ENCODE results near the gene FBXW5. TPM values are rescaled to one million over a fixed set of nuclear protein-coding genes. Genes with fewer than 3 reads are reported as not detected.

Gene FBXW5
- total RNA-seq, 4 donors from 2014 or later, result 294 to 820 (median 446) TPM

GRCh38 chr9:136916330-136917184, 28.0 kb downstream of the FBXW5 start:
- Histone ChIP-seq H3K9me3 (no peaks in the 10 kb centered on the region), H3K36me3 (peaks cover 0 to 30% (median 12%) of the 10 kb centered on the region in 4 donors), H3K27me3 (no peaks in the 10 kb centered on the region), H3K4me1 (no peaks in the 10 kb centered on the region), H3K4me3 (no peak overlapping the region), H3K27ac (no peak overlapping the region)
- no peak for DNase-seq
- TF ChIP-seq POLR2A (IDR thresholded peaks at IDR 0.05), result no peak
- no peak for TF ChIP-seq CTCF (IDR thresholded peaks at IDR 0.05)
- no peak for TF ChIP-seq EP300 (IDR thresholded peaks at IDR 0.05; ENCODE audit: low read depth)
- no peak for TF ChIP-seq POLR2AphosphoS5 (IDR thresholded peaks at IDR 0.05)
- WGBS, 2 donors (ENCODE audit: low coverage in 1 of 2), result 90 to 93% methylated on average over 7 to 31 of the region's 32 CpGs
- in situ Hi-C loops (cut with MboI; ENCODE audit: low pct_ligation_motif_present in 1 of 4, low pct_unique_long_range_greater_than_20kb in 1 of 4, low sequenced_read_pairs in 3 of 4) (no loop called here), intact Hi-C loops (cut with DNase I; ENCODE audit: low total_unique reads) (no loop called here)

- Histone ChIP-seq H3K27me3 (no peaks in the 10 kb centered on the region), H3K36me3 (peaks cover 0 to 30% (median 11%) of the 10 kb centered on the region in 4 donors), H3K27ac (no peak overlapping the region), H3K4me1 (no peaks in the 10 kb centered on the region), H3K4me3 (no peak overlapping the region), H3K9me3 (no peaks in the 10 kb centered on the region)
- in situ Hi-C loops (cut with MboI; ENCODE audit: low pct_ligation_motif_present in 1 of 4, low pct_unique_long_range_greater_than_20kb in 1 of 4, low sequenced_read_pairs in 3 of 4) (no loop called here), intact Hi-C loops (cut with DNase I; ENCODE audit: low total_unique reads) (no loop called here)
- no peak for DNase-seq
- no peak for TF ChIP-seq EP300 (IDR thresholded peaks at IDR 0.05; ENCODE audit: low read depth)
- 60 to 86% methylated on average over 3 to 21 of the region's 21 CpGs for WGBS, 2 donors (ENCODE audit: low coverage in 1 of 2)
Measured at GRCh38 chr9:136915632-136916329, 28.8 kb downstream of the FBXW5 start.

GRCh38 chr9:136913701-136914438, 30.7 kb downstream of the FBXW5 start:
- in situ Hi-C loops (cut with MboI; ENCODE audit: low pct_ligation_motif_present in 1 of 4, low pct_unique_long_range_greater_than_20kb in 1 of 4, low sequenced_read_pairs in 3 of 4), result no loop called here
- DNase-seq, result no peak
- Histone ChIP-seq H3K4me3 (no peak overlapping the region), H3K27ac (no peak overlapping the region), H3K36me3 (peaks cover 0 to 29% (median 9%) of the 10 kb centered on the region in 4 donors), H3K9me3 (no peaks in the 10 kb centered on the region), H3K27me3 (no peaks in the 10 kb centered on the region), H3K4me1 (no peaks in the 10 kb centered on the region)
- no peak for TF ChIP-seq CTCF (IDR thresholded peaks at IDR 0.05)
- no peak for TF ChIP-seq POLR2AphosphoS5 (IDR thresholded peaks at IDR 0.05)
- no peak for TF ChIP-seq EP300 (IDR thresholded peaks at IDR 0.05; ENCODE audit: low read depth)
- no peak for TF ChIP-seq POLR2A (IDR thresholded peaks at IDR 0.05)
- intact Hi-C loops (cut with DNase I; ENCODE audit: low total_unique reads), result no loop called here
- WGBS, 2 donors (ENCODE audit: low coverage in 1 of 2), result 95% methylated on average over 17 of the region's 17 CpGs; no CpG with 5 or more reads in 1 of the 2 donors

GRCh38 chr9:136910901-136911245, 33.7 kb downstream of the FBXW5 start:
- DNase-seq, result no peak
- Histone ChIP-seq H3K36me3 (peaks cover 0 to 19% (median 7%) of the 10 kb centered on the region in 4 donors), H3K4me3 (no peak overlapping the region), H3K27me3 (no peaks in the 10 kb centered on the region), H3K4me1 (no peaks in the 10 kb centered on the region), H3K27ac (no peak overlapping the region), H3K9me3 (no peaks in the 10 kb centered on the region)
- WGBS, 2 donors (ENCODE audit: low coverage in 1 of 2), result 83 to 91% methylated on average over 2 to 12 of the region's 12 CpGs
- in situ Hi-C loops (cut with MboI; ENCODE audit: low pct_ligation_motif_present in 1 of 4, low pct_unique_long_range_greater_than_20kb in 1 of 4, low sequenced_read_pairs in 3 of 4) (no loop called here), intact Hi-C loops (cut with DNase I; ENCODE audit: low total_unique reads) (no loop called here)
- TF ChIP-seq POLR2AphosphoS5 (IDR thresholded peaks at IDR 0.05) (no peak), EP300 (IDR thresholded peaks at IDR 0.05; ENCODE audit: low read depth) (no peak), POLR2A (IDR thresholded peaks at IDR 0.05) (no peak), CTCF (IDR thresholded peaks at IDR 0.05) (no peak)

Data from transverse colon (tissue), 4 donors.